K562 (cell line): ENCODE data around the gene ROBO1. TPM values are rescaled to one million over a fixed set of nuclear protein-coding genes. Genes with fewer than 3 reads are reported as not detected.

Experiments
- ATAC-seq: fragments of 200-7000 bp; cut with Tn5 transposase; 3 replicates; pipeline ENCODE4 v1.9.1; 2020; ENCODE audit warnings: moderate library complexity
- BruUV-seq: library from RNA; stranded (reverse); fragments of 400-500 nt; replicated peaks from 2 replicates; lab custom pipeline; 2021; lab: Mats Ljungman, UMichigan
- CTCF ChIA-PET: fragments of 300-600 bp; formaldehyde crosslinking; extraction: SDS; loops from one replicate; lab custom pipeline; 2021; ENCODE audit warnings: low intra/inter-chr PET ratio; lab: Yijun Ruan, JAX
- POLR2A ChIA-PET: fragments of 300-600, 350-650 bp; sonication (Branson Sonifier 250); formaldehyde crosslinking; extraction: SDS; loops from one replicate; lab custom pipeline; 2021; ENCODE audit warnings: antibody characterized with exemption, inconsistent platforms; lab: Yijun Ruan, JAX
- DNase-seq, 4 experiments: peaks; one replicate each; pipeline versions ENCODE4 v3.0.0 to v3.0.0-alpha.2; 2011 to 2018; ENCODE audit warnings: low spot score in 3 of 4, mixed read lengths in 3 of 4; ENCODE audit errors: extremely low read depth in 1 of 4
- FAIRE-seq: peaks from 2 replicates; lab custom pipeline; 2011; peaks lifted over from hg19 to GRCh38; lab: Jason Lieb, UNC
- H2AFZ ChIP-seq: 2 replicates; pipeline ENCODE4 v1.6.0; 2011; ENCODE audit warnings: low read depth, low read length, control low read depth, inconsistent platforms
- H3K27ac ChIP-seq: fragments of 200-600 bp; 3 replicates; pipeline ENCODE4 v1.8.0; 2011; ENCODE audit warnings: low read depth, mild to moderate bottlenecking, control low read depth, inconsistent platforms, low read length, moderate library complexity, mixed read lengths; ENCODE audit errors: extremely low read depth
- H3K27me3 ChIP-seq, 2 experiments: fragments of 300-600 bp in 1 of 2; 2 replicates in 1 of 2; 3 replicates in 1 of 2; pipeline versions ENCODE4 v1.6.0 to v1.8.0; 2011; ENCODE audit warnings: inconsistent platforms in 2 of 2, low read length in 2 of 2, mild to moderate bottlenecking in 1 of 2, mixed read lengths in 1 of 2, moderate library complexity in 1 of 2; ENCODE audit not compliant: control insufficient read depth in 2 of 2, insufficient read depth in 2 of 2
- H3K36me3 ChIP-seq: fragments of 300-600 bp; 3 replicates; pipeline ENCODE4 v1.8.0; 2011; ENCODE audit warnings: mild to moderate bottlenecking, low read length, inconsistent platforms; ENCODE audit not compliant: control insufficient read depth, insufficient read depth
- H3K4me1 ChIP-seq, 2 experiments: fragments of 200-600 bp in 1 of 2; replicated peaks in 1 of 2; 2 replicates in 1 of 2; 3 replicates in 1 of 2; pipeline versions ENCODE4 v1.5.1 to v1.8.0; 2011; ENCODE audit warnings: inconsistent platforms in 2 of 2, low read length in 2 of 2, mild to moderate bottlenecking in 1 of 2, mixed read lengths in 1 of 2, moderate library complexity in 1 of 2; ENCODE audit not compliant: control insufficient read depth in 2 of 2, insufficient read depth in 2 of 2
- H3K4me2 ChIP-seq: 2 replicates; pipeline ENCODE4 v1.6.1; 2011; ENCODE audit warnings: low read length, control low read depth, inconsistent platforms, mixed read lengths; ENCODE audit not compliant: insufficient read depth
- H3K4me3 ChIP-seq: fragments of 200-600 bp; sonication (generic), shearing (Covaris generic); 2 replicates; pipeline ENCODE4 v1.5.1; 2016; ENCODE audit warnings: control low read depth, inconsistent platforms
- H3K79me2 ChIP-seq: fragments of 200-600 bp; 3 replicates; pipeline ENCODE4 v1.8.0; 2011; ENCODE audit warnings: low read length, inconsistent platforms; ENCODE audit not compliant: control insufficient read depth, insufficient read depth
- H3K9ac ChIP-seq, 2 experiments: 2 replicates each; pipeline versions ENCODE4 v1.6.0 to v1.6.1; 2011; ENCODE audit warnings: low read depth in 2 of 2, low read length in 2 of 2, control low read depth in 1 of 2, inconsistent platforms in 1 of 2, mild to moderate bottlenecking in 1 of 2, mixed read lengths in 1 of 2; ENCODE audit not compliant: insufficient read depth in 1 of 2
- H3K9me1 ChIP-seq: one replicate; pipeline ENCODE4 v1.6.0; 2011; ENCODE audit warnings: inconsistent platforms, mild to moderate bottlenecking, low read length, moderate library complexity; ENCODE audit not compliant: control insufficient read depth, insufficient read depth
- H3K9me3 ChIP-seq: replicated peaks from 2 replicates; pipeline ENCODE4 v1.5.1; 2011; ENCODE audit warnings: low read depth, low read length, inconsistent platforms; ENCODE audit not compliant: control insufficient read depth, insufficient read depth
- H4K20me1 ChIP-seq: replicated peaks from 2 replicates; pipeline ENCODE4 v1.6.1; 2011; ENCODE audit warnings: low read length, inconsistent platforms, mixed read lengths; ENCODE audit not compliant: control insufficient read depth, insufficient read depth
- CTCFL ChIP-seq: IDR thresholded peaks from 2 replicates; pipeline ENCODE4 v1.6.1; 2011; ENCODE audit warnings: borderline replicate concordance, low read depth, mild to moderate bottlenecking, moderate library complexity, low read length; ENCODE audit not compliant: insufficient read depth, poor library complexity, severe bottlenecking
- REST ChIP-seq, 2 experiments: fragments of 450-650 bp; formaldehyde crosslinking in 1 of 2; IDR thresholded peaks; 2 replicates each; pipeline versions ENCODE4 v1.4.0 to v1.6.1; 2014 to 2020; ENCODE audit warnings: mild to moderate bottlenecking in 2 of 2, borderline replicate concordance in 1 of 2, low read depth in 1 of 2
- U2AF2 ChIP-seq: fragments of 200-400 bp; formaldehyde crosslinking; optimal IDR thresholded peaks from 2 replicates; pipeline ENCODE3; 2017; ENCODE audit warnings: low read depth, mild to moderate bottlenecking, low read length
- ZBTB2 ChIP-seq: fragments of 450-650 bp; IDR thresholded peaks from 2 replicates; pipeline ENCODE4 v1.6.1; 2016; ENCODE audit warnings: antibody characterized with exemption
- ZBTB26 ChIP-seq: fragments of 450-650 bp; formaldehyde crosslinking; IDR thresholded peaks from 2 replicates; pipeline ENCODE4 v1.4.0; 2022; ENCODE audit warnings: missing genetic modification characterization
- ZNF384 ChIP-seq: IDR thresholded peaks from 2 replicates; pipeline ENCODE4 v1.6.1; 2012; ENCODE audit warnings: low read depth, low read length, improper control_type of control experiment
- ZNF561 ChIP-seq: fragments of 450-650 bp; formaldehyde crosslinking; conservative IDR thresholded peaks from 2 replicates; pipeline ENCODE4 v1.4.0; 2020; ENCODE audit warnings: mild to moderate bottlenecking, moderate library complexity
- WGBS: fragments of 100-300 bp; shearing (Covaris generic); methylation state at CpG from one replicate; pipeline ENCODE4 v1.1.6; 2016; ENCODE audit warnings: low coverage, mixed read lengths; ENCODE audit not compliant: insufficient coverage; ENCODE audit errors: missing lambda C conversion rate; 5-methylcytosine and 5-hydroxymethylcytosine counted together
- in situ Hi-C: fragments of 300-500 bp; cut with MboI; formaldehyde crosslinking; loops from 4 replicates; pipeline ENCODE4 v1.15.0; 2018; ENCODE audit warnings: inconsistent platforms, mixed read lengths
- intact Hi-C: fragments of 100-400 bp; cut with micrococcal nuclease; formaldehyde crosslinking; loops from 2 replicates; pipeline ENCODE4 v1.14.2; 2022
- polyA plus RNA-seq, 8 experiments: library from polyadenylated mRNA; depleted of rRNA in 4 of 8; stranded (reverse) in 5 of 8; unstranded in 3 of 8; fragments of >200 nt; fragmentation: Nextera tagmentation in 2 of 8; fragmentation: Illumina TruSeq in 1 of 8; extraction: Ambion mirVana in 2 of 8; extraction: Trizol in 1 of 8; gene quantifications; 2 replicates each; pipeline versions ENCODE4 v1.2.1 to v1.2.3, GENCODE V29; 2011 to 2014; ENCODE audit warnings: inconsistent platforms in 1 of 8, missing spikeins in 1 of 8
- total RNA-seq, 7 experiments: library from RNA; depleted of rRNA in 6 of 7; stranded (reverse); fragments of >200 nt in 6 of 7; fragmentation: Illumina TruSeq in 2 of 7; extraction: Trizol in 2 of 7; gene quantifications; 2 replicates each; pipeline versions ENCODE4 v1.2.1 to v1.2.3, GENCODE V29; 2011 to 2021; ENCODE audit warnings: low replicate concordance in 1 of 7

The ROBO1 gene
- total and polyA plus RNA-seq, 9 of the 15 experiments (the other 6 are each of a cell fraction or from before 2014, with no cell fraction given) = 0.01 to 0.53 (median 0.17) TPM; not detected in 5

GRCh38 chr3:79085171-79085570, 682.6 kb downstream of the ROBO1 start:
- H3K4me2 ChIP-seq = no peak overlapping the region
- no peak overlapping the region for H2AFZ ChIP-seq
- in situ Hi-C loops (no loop called here), intact Hi-C loops (no loop called here)
- H3K27me3 ChIP-seq = no peaks in the 10 kb centered on the region
- CTCF ChIA-PET = interaction anchor here (0.7 kb wide), 1 partner anchor 135 kb away, joined by 3 read pairs; no protein-coding TSS in a partner anchor
- no peaks in the 10 kb centered on the region for H3K9me3 ChIP-seq
- no peak for ATAC-seq
- H3K9ac ChIP-seq = no peak overlapping the region
- POLR2A ChIA-PET = no interaction called here
- H3K36me3 ChIP-seq = no peaks in the 10 kb centered on the region
- DNase-seq = no peak
- no peak overlapping the region for H3K4me3 ChIP-seq
- H3K4me1 ChIP-seq = no peaks in the 10 kb centered on the region
- no TSS peak for BruUV-seq
- FAIRE-seq = no peak
- no peaks in the 10 kb centered on the region for H4K20me1 ChIP-seq
- H3K27ac ChIP-seq = no peak overlapping the region
- 0% methylated on average over 1 of the region's 1 CpG for WGBS
- H3K9me1 ChIP-seq = no peaks in the 10 kb centered on the region
- no peaks in the 10 kb centered on the region for H3K79me2 ChIP-seq
- TF ChIP-seq ZNF561 (no peak), CTCFL (no peak), ZBTB26 (CRISPR knock-in tag) (no peak), REST (IDR thresholded peaks at IDR 0.05; ENCODE audit: borderline replicate concordance) (no peak), REST (CRISPR knock-in tag; IDR thresholded peaks at IDR 0.05; ENCODE audit: low read depth) (no peak), U2AF2 (no peak), ZBTB2 (no peak), ZNF384 (no peak)
